ENCODE results near the gene MARK4.
"Not testable (repeated sequence)": the region's sequence is repeated elsewhere in the genome, so short reads cannot be mapped to it uniquely, and the experiment has no call there.

Gene MARK4

GRCh38 chr19:45305421-45305820, 54.4 kb downstream of the MARK4 start:
- DNase-seq (ENCODE audit: low read depth): no peak

DNA sequence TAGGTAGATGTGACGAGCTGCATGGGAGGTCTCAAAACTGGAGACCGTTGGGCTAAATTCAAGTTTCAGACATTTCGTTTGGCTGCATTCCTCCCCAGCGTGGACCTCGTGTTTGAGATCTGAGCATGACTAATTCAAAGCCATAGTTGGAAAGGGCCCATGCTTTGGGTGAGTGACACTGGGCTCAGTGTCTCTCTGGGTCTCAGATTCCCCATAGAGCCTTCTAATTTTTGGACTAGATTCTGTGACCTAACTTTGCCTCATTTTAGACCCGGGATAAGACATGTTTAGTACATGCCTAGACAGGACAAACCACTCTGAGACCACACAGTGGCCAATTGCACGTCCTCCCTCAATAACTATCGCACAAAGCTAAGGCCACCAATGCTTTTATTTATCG, 55.0 kb downstream of the MARK4 start:
- no peak for DNase-seq (ENCODE audit: low read depth)

- DNase-seq (ENCODE audit: low read depth): no peak
Measured at GRCh38 chr19:45306518-45307027, 55.5 kb downstream of the MARK4 start.

DNA sequence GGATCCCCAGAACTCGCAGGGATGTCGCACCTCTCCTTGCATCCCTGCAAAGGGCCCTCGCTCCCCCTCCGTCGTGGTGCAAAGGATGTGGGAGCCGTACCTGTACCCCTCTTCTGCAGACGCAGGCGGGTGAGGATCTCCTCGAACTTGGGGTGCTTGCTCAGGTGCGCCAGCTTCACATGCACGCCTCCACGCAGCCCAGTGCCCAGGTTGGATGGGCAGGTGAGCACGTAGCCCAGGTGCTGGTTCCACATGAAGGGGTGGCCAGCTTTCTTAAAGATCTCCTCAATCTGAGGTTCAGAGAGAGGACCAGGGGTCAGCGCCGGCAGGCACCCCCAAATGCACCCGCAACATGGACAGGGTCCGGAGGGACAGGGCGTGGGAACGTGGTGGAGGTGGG, 56.3 kb downstream of the MARK4 start:
- no peak for DNase-seq (ENCODE audit: low read depth)

DNA sequence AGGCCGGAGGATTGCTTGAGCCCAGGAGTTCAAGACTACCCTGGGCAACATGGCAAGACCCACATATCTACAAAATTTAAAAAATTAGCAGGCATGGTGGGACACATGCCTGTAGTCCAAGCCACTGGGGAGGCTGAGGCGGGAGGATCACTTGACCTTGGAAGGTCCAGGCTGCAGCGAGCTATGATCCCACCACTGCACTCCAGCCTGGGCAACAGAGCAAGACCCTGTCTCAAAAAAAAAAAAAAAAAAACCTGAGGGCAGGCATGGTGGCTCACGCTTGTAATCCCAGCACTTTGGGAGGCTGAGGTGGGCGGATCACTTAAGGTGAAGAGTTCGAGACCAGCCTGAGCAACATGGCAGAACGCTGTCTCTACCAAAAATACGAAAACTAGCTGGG, 58.3 kb downstream of the MARK4 start:
- DNase-seq (ENCODE audit: low read depth): not testable (repeated sequence)

DNA sequence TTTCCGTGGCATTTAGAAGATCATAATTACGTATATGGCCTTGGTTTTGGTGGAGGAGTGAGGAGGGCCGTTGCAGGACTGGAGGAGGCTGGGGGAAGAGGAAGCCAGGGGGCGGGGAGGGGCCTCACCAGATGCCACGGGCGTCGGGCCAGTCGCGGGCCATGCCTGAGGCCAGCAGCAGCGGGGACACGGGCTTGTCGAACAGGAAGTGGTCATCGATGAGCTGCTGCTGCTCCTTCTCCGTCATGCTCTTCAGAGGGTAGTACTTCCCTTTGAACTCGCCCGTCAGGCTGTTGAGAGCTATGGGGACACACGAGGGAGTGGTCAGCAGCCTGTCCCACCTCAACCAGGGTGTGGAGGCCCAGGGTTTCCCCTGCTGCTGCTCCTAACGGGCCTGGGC, 60.5 kb downstream of the MARK4 start:
- no peak for DNase-seq (ENCODE audit: low read depth)

DNA sequence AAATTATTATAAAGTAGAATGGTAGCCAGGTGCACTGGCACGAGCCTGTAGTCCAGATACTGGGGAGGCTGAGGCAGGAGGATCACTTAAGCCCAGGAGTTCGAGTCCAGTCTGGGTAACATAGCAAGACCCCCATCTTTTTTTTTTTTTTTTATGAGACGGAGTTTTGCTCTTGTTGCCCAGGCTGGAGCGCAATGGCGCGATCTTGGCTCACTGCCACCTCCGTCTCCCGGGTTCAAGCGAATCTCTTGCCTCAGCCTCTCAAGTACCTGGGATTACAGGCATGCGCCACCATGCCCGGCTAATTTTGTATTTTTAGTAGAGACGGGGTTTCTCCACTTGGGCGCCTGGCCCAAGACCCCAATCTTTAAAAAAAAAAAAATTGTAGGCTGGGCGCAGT, 61.2 kb downstream of the MARK4 start:
- DNase-seq (ENCODE audit: low read depth): not testable (repeated sequence)

DNA sequence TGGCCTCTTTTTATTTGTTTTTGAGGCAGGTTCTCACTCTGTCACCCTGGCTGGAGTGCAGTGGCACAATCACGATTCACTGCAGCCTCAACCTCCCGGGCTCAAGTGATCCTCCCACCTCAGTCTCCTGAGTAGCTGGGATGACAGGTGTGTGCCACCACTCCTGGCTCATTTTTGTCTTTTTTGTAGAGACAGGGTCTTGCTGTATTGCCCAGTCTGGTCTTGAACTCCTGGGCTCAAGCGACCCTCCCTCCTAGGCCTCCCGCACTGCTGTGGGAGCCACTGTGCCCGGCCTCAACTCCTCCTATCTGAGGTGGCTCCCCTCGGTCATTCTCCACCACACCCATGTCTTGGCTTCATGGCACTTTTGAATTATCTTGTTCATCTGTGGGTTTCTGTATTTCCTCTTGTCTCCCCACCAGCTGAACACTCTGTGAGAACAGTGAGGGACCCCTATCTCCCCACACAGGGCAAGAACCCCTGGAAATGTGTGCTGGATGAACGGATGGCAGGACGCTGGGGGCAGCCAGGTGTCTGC, 63.7 kb downstream of the MARK4 start:
- DNase-seq (ENCODE audit: low read depth): no peak

DNA sequence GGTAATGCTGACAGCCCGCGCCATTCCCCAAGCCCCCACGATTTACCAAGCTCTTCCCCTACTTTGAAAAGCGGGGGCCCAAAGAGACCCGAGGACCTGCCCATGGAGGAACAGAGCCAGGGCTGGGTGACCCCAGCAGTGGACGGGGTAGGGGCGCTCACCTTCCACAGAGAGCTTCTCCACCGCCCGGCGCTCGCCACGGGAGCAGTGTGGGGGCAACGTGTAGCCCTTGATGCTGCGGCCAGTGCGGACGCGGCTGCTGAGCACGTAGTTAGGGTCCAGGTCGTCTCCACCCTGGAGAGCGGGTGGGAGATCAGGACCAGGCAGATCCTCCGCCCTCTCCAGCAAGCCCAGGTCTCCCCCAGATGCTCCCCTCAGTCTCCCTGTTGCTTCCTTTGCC, 64.2 kb downstream of the MARK4 start:
- DNase-seq (ENCODE audit: low read depth): no peak

DNA sequence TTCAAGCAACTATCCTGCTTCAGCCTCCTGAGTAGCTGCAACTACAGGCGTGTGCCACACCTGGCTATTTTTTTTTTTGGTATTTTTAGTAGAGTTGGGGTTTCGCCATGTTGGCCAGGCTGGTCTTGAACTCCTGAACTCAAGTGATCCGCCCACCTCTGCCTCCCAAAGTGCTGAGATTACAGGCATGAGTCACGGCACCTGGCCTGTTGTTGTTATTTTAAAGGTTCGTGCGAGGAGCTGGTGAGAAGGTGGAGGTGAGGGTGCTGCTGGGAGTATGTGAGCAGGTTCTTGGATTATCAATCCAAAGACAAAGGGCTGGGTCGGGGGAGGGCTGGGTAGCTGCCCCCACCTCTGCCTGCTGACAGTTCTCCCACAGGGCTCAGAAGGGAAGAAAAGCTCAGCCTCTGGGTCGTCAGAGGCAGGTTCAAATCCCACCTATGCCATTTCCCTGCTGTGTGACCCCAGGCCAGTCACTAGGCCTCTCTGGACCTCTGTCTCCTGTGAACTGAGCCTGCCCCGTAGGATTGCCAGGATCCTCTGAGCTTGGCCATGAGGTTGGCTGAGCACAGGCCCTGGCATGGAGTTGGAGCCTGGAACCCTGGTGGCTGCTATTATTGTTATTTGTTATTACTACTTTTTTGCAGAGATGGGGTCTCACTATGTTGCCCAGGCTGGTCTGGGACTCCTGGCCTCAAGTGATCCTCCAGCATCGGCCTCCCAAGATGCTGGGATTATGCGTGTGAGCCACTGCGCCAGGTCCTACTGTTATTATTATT, 70.1 kb downstream of the MARK4 start:
- DNase-seq (ENCODE audit: low read depth): no peak

DNA sequence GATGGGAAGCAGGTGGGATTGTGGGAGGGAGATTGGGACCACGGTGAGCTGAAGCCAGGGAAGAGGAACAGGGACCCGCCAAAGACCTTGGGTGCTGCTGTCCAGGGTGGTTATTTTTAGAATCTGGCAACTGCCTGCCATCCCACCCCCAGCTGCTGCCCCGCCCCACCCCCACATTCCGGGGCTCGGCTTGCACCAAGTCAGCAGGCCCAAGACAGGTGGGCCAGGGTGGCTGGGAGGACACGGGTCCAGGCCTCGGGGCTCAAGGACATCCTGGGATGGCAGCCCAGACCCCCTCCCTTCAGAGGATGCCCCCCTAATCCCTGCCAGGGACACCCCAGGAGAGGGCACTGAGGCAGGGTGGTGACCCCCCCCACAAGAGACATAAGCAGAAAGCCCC, 70.8 kb downstream of the MARK4 start:
- no peak for DNase-seq (ENCODE audit: low read depth)

DNA sequence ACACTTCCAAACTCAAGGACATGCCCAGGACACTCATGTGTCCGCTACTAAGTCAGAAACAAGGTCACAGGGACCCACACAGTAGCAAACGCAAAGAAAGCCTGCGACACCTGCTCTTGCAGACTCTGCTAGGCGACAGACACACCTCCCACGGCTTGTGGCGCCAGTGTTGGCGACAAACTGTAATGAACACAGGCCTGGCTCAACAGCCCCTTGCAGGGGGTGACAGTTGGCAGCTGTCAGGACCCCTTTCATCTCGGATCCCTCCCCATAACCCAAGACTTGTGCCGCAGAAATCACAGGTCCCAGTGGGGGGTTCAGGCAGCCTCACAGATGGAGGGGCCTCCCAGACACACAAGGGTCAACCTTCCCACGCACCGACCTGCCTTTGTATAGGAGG, 71.2 kb downstream of the MARK4 start:
- no peak for DNase-seq (ENCODE audit: low read depth)

- DNase-seq (ENCODE audit: low read depth): no peak
Measured at GRCh38 chr19:45322744-45323281, 71.7 kb downstream of the MARK4 start, which contains the start of gene CKM. CKM (minus strand) TSS chr19:45322875; CDS start chr19:45319713, 3,162 bp downstream.

GRCh38 chr19:45323671-45324081, 72.6 kb downstream of the MARK4 start:
- DNase-seq (ENCODE audit: low read depth): no peak

DNA sequence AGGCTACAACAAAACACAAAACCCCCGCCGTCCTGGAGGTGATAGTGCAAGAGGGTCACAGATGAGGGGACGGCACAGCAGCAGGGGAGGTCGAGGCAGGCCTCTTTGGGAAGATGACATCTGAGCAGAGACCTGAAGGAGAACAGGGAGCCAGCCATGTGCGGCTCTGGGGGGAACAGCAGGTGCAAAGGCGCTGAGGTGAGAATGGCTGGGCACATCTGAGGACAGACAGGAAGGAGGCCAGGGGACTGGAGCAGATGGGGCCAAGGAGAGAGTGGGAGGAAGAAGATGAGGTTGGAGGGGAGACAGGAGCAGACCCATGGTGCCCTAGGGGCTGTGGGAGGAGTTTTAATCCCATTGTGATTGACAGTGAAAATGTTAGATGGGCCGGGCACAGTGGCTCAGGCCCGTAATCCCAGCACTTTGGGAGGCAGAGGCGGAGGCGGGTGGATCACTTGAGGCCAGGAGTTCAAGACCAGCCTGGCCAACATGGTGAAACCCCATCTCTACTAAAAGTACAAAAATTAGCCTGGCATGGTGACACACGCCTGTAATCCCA, 73.4 kb downstream of the MARK4 start:
- no peak for DNase-seq (ENCODE audit: low read depth)

GRCh38 chr19:45327404-45328143, 76.5 kb downstream of the MARK4 start:
- DNase-seq (ENCODE audit: low read depth): no peak

- no peak for DNase-seq (ENCODE audit: low read depth)
Measured at GRCh38 chr19:45331411-45331810, 80.3 kb downstream of the MARK4 start.

GRCh38 chr19:45333609-45334303, 82.7 kb downstream of the MARK4 start:
- no peak for DNase-seq (ENCODE audit: low read depth)

- DNase-seq (ENCODE audit: low read depth): not testable (repeated sequence)
Measured at GRCh38 chr19:45334881-45335280, 83.8 kb downstream of the MARK4 start.

DNA sequence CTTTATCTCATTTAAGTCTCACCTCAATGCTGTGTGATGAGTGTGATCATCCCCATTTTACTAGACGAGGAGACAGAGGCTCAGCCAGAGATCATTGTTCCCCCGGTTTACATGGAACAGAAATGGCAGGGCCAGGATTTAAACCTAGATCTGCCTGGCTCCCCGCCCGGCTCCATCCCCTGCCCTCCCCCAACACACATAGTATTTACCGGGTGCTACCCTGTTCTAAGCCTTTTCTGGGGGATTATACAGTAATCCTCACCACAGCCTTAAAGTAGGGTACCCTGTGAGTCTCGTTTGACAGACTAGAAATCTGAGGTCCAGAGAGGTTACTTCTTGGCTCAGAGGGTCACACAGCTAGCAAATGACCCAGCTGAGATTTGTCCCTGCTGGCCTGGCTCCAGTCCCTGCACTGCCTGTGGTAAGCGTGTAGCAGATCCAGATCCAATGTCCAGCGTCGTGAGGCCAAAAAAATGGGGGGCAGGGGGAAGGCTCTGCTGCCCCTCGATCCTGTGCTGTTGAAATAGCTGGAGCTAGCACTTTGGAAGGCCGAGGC, 85.7 kb downstream of the MARK4 start:
- no peak for DNase-seq (ENCODE audit: low read depth)

- no peak for DNase-seq (ENCODE audit: low read depth)
Measured at GRCh38 chr19:45339629-45340028, 88.6 kb downstream of the MARK4 start.

All from activated T-cell treated with anti-CD3 and anti-CD28 coated beads for 48 hours (primary cell).